GM18498 (cell line): ENCODE data around the gene CGNL1.

Experiments used
- ATAC-seq: cut with Tn5 transposase; IDR thresholded peaks from one replicate; pipeline ENCODE4 v1.9.1; 2021; ENCODE audit warnings: mild to moderate bottlenecking, moderate library complexity; ENCODE audit not compliant: unreplicated experiment

Gene CGNL1

GRCh38 chr15:57348081-57348480 lies 28.2 kb upstream of the CGNL1 start:
- no peak for ATAC-seq

GRCh38 chr15:57352535-57353316 lies 23.6 kb upstream of the CGNL1 start:
- no peak for ATAC-seq

- ATAC-seq = no peak
These were observed 22.9 kb upstream of the CGNL1 start for GRCh38 chr15:57353317-57353804.

GRCh38 chr15:57354436-57355123 lies 21.7 kb upstream of the CGNL1 start:
- no peak for ATAC-seq

GRCh38 chr15:57355259-57355658 lies 21.0 kb upstream of the CGNL1 start:
- ATAC-seq = no peak

- ATAC-seq = no peak
These were observed 20.1 kb upstream of the CGNL1 start for GRCh38 chr15:57356178-57356577.

- no peak for ATAC-seq
These were observed 19.7 kb upstream of the CGNL1 start for GRCh38 chr15:57356636-57357035.

- no peak for ATAC-seq
These were observed 18.5 kb upstream of the CGNL1 start for GRCh38 chr15:57357799-57358198.

- ATAC-seq = no peak
These were observed 17.7 kb upstream of the CGNL1 start for GRCh38 chr15:57358571-57358970.

GRCh38 chr15:57363661-57364060 lies 12.6 kb upstream of the CGNL1 start:
- ATAC-seq = no peak

GRCh38 chr15:57364282-57365007 lies 11.9 kb upstream of the CGNL1 start:
- no peak for ATAC-seq

GRCh38 chr15:57367556-57367955 lies 8.7 kb upstream of the CGNL1 start:
- ATAC-seq = no peak

GRCh38 chr15:57370929-57371328 lies 5.4 kb upstream of the CGNL1 start:
- no peak for ATAC-seq

GRCh38 chr15:57373251-57373881 lies 2.9 kb upstream of the CGNL1 start:
- no peak for ATAC-seq

- no peak for ATAC-seq
These were observed 2.4 kb upstream of the CGNL1 start for GRCh38 chr15:57373882-57374276.

GRCh38 chr15:57376696-57377477 lies 582 bp downstream of the CGNL1 start:
- ATAC-seq = no peak

GRCh38 chr15:57377478-57377847 lies 1.2 kb downstream of the CGNL1 start:
- ATAC-seq = no peak

GRCh38 chr15:57379487-57379886 lies 3.2 kb downstream of the CGNL1 start:
- ATAC-seq = no peak

GRCh38 chr15:57380854-57381253 lies 4.5 kb downstream of the CGNL1 start:
- ATAC-seq = no peak

GRCh38 chr15:57382215-57382614 lies 5.9 kb downstream of the CGNL1 start:
- no peak for ATAC-seq
